ENCODE data around the gene EDARADD.

- TF ChIP-seq JUN (IDR thresholded peaks at IDR 0.05; ENCODE audit: low read depth, low read length) (no peak), TAF1 (IDR thresholded peaks at IDR 0.05; ENCODE audit: low read depth, low read length) (no peak), POLR2AphosphoS5 (IDR thresholded peaks at IDR 0.05; ENCODE audit: low read depth, low read length) (no peak), CTCF (IDR thresholded peaks at IDR 0.05; ENCODE audit: control extremely low read depth in 1 of 3, insufficient read depth in 1 of 3, low read depth in 1 of 3, low read length in 3 of 3) (no peak)
Measured at GRCh38 chr1:236426215-236426614, 32.1 kb downstream of the EDARADD start.
